Measurements from ENCODE around the gene ATAT1. TPM values are rescaled to one million over a fixed set of nuclear protein-coding genes. Genes with fewer than 3 reads are reported as not detected.

The ATAT1 gene
- total and polyA plus RNA-seq, 2 of the 13 experiments (the other 11 are each of a cell fraction or from before 2014, with no cell fraction given), result 9.2 to 23.6 TPM

- TF ChIP-seq ZNF281 (CRISPR knock-in tag; IDR thresholded peaks at IDR 0.05; ENCODE audit: borderline replicate concordance), result peak; percentile 69
- TF ChIP-seq MTA3 (CRISPR knock-in tag; IDR thresholded peaks at IDR 0.05), result 0 out of 2 replicates have a peak, but pooled peaks have one; percentile 16
- peak; percentile 90 for TF ChIP-seq ZNF563 (CRISPR knock-in tag; IDR thresholded peaks at IDR 0.05)
- no peak; the same call in 1 of the 2 replicates for TF ChIP-seq ZNF7 (CRISPR knock-in tag; IDR thresholded peaks at IDR 0.05)
- no peak; the same call in 1 of the 2 replicates for TF ChIP-seq ZNF615 (CRISPR knock-in tag; IDR thresholded peaks at IDR 0.05; ENCODE audit: borderline replicate concordance)
- peak; percentile 83; the same call in 1 of the 2 replicates for TF ChIP-seq ZNF460 (CRISPR knock-in tag; IDR thresholded peaks at IDR 0.05; ENCODE audit: borderline replicate concordance)
- TF ChIP-seq ZNF749 (CRISPR knock-in tag; IDR thresholded peaks at IDR 0.05; ENCODE audit: borderline replicate concordance), result peak; percentile 48; the same call in 1 of the 2 replicates
- peak; percentile 31; the same call in 1 of the 2 replicates for TF ChIP-seq AHDC1 (CRISPR knock-in tag; IDR thresholded peaks at IDR 0.05; ENCODE audit: borderline replicate concordance)
- peak; percentile 70; the same call in 1 of the 2 replicates for TF ChIP-seq FOXK1 (CRISPR knock-in tag; IDR thresholded peaks at IDR 0.05; ENCODE audit: borderline replicate concordance, low read depth)
- no peak for TF ChIP-seq ZNF562 (CRISPR knock-in tag; IDR thresholded peaks at IDR 0.05; ENCODE audit: borderline replicate concordance)
- no peak for TF ChIP-seq SP1 (IDR thresholded peaks at IDR 0.05)
- TF ChIP-seq SP1 (CRISPR knock-in tag; IDR thresholded peaks at IDR 0.05), result peak; percentile 69; the same call in 1 of the 2 replicates
- no peak for TF ChIP-seq THYN1 (CRISPR knock-in tag; IDR thresholded peaks at IDR 0.05; ENCODE audit: borderline replicate concordance, low read depth)
- no peak for TF ChIP-seq MBNL3 (CRISPR knock-in tag; conservative IDR thresholded peaks at IDR 0.05)
- peak; percentile 86 for TF ChIP-seq SKI (IDR thresholded peaks at IDR 0.05; ENCODE audit: partially characterized antibody)
- no peak for TF ChIP-seq REL (CRISPR knock-in tag; conservative IDR thresholded peaks at IDR 0.05)
- TF ChIP-seq DPF2 (CRISPR knock-in tag; IDR thresholded peaks at IDR 0.05; ENCODE audit: borderline replicate concordance, low read depth), result peak; percentile 64; the same call in 1 of the 2 replicates
- peak; percentile 98 for TF ChIP-seq ZNF136 (CRISPR knock-in tag; IDR thresholded peaks at IDR 0.05; ENCODE audit: low read depth)
- TF ChIP-seq ZFP1 (CRISPR knock-in tag; IDR thresholded peaks at IDR 0.05), result peak; percentile 39; the same call in 1 of the 2 replicates
- TF ChIP-seq SNAPC5 (CRISPR knock-in tag; IDR thresholded peaks at IDR 0.05; ENCODE audit: borderline replicate concordance), result no peak
- TF ChIP-seq TEAD2 (CRISPR knock-in tag; IDR thresholded peaks at IDR 0.05), result 0 out of 2 replicates have a peak, but pooled peaks have one; percentile 21
Observed at GRCh38 chr6:30647242-30648116, 20.8 kb downstream of the ATAT1 start (continued).
